Measurements from ENCODE around the gene SYNGAP1. TPM values are rescaled to one million over a fixed set of nuclear protein-coding genes. Genes with fewer than 3 reads are reported as not detected.
A peak's percentile ranks its signal among the peaks of the same experiment; 100 is the strongest.

SYNGAP1 gene
- total and polyA plus RNA-seq, 9 of the 15 experiments (the other 6 are each of a cell fraction or from before 2014, with no cell fraction given) = 0.01 to 22.8 (median 3.2) TPM

DNA sequence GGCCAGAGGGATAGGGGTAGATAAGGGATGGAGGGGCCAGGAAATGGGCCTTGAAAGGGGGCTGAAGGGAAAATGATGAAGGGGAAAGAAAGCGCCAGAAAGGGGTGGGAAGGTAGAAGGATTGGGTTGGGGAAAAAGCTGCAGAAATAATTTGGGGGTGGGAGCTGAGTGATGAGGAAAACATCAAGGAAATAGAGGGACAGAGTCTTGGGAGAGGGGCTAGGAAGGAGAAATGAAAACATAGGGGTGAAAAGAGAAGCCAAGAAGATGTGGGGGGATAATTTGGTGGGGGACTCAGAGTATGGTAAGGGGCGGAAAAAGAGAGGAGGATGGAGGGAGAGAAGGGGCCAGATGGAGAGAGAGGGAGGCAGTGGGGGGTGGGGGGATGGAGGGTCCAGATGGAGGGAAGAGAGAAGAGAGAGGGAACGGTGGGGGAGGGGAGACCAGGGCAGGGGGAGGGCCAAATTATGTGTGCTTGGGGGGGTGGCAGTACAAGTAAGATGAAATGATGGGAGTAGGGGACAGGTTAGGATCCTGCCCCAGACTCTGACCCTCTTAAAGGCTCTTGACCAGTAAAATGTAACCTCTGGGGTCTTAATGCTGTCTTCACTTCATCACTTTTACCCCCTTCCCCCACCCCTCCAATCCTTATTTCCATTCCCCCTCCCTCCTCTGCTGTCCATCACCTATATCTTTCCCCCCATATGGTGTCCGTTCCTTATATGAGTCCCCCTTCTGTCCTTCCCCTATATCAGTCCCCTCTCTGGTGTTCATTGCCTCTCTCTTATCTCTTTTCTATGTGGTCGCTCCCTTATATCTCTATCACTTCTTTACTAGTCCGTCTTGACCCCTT is 852 bp downstream of the SYNGAP1 start (continued):
- TF ChIP-seq, protein P1, sequence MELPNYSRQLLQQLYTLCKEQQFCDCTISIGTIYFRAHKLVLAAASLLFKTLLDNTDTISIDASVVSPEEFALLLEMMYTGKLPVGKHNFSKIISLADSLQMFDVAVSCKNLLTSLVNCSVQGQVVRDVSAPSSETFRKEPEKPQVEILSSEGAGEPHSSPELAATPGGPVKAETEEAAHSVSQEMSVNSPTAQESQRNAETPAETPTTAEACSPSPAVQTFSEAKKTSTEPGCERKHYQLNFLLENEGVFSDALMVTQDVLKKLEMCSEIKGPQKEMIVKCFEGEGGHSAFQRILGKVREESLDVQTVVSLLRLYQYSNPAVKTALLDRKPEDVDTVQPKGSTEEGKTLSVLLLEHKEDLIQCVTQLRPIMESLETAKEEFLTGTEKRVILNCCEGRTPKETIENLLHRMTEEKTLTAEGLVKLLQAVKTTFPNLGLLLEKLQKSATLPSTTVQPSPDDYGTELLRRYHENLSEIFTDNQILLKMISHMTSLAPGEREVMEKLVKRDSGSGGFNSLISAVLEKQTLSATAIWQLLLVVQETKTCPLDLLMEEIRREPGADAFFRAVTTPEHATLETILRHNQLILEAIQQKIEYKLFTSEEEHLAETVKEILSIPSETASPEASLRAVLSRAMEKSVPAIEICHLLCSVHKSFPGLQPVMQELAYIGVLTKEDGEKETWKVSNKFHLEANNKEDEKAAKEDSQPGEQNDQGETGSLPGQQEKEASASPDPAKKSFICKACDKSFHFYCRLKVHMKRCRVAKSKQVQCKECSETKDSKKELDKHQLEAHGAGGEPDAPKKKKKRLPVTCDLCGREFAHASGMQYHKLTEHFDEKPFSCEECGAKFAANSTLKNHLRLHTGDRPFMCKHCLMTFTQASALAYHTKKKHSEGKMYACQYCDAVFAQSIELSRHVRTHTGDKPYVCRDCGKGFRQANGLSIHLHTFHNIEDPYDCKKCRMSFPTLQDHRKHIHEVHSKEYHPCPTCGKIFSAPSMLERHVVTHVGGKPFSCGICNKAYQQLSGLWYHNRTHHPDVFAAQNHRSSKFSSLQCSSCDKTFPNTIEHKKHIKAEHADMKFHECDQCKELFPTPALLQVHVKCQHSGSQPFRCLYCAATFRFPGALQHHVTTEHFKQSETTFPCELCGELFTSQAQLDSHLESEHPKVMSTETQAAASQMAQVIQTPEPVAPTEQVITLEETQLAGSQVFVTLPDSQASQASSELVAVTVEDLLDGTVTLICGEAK (IDR thresholded peaks at IDR 0.05) = peak; percentile 92
- TF ChIP-seq, protein P1 (CRISPR knock-in tag; IDR thresholded peaks at IDR 0.05) = no peak
- TF ChIP-seq, protein P2, sequence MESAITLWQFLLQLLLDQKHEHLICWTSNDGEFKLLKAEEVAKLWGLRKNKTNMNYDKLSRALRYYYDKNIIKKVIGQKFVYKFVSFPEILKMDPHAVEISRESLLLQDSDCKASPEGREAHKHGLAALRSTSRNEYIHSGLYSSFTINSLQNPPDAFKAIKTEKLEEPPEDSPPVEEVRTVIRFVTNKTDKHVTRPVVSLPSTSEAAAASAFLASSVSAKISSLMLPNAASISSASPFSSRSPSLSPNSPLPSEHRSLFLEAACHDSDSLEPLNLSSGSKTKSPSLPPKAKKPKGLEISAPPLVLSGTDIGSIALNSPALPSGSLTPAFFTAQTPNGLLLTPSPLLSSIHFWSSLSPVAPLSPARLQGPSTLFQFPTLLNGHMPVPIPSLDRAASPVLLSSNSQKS (CRISPR knock-in tag; IDR thresholded peaks at IDR 0.05) = no peak
- no peak for TF ChIP-seq ZNF324 (CRISPR knock-in tag; IDR thresholded peaks at IDR 0.05)
- peak in 1 of 2 experiments; percentile 95; a peak in 3 of 4 replicates for TF ChIP-seq TBL1XR1 (IDR thresholded peaks at IDR 0.05; ENCODE audit: low read length in 2 of 2)
- TF ChIP-seq CBFA2T2 (conservative IDR thresholded peaks at IDR 0.05) = peak; percentile 46
- no peak for TF ChIP-seq COPS2 (conservative IDR thresholded peaks at IDR 0.05)
- TF ChIP-seq SP2 (IDR thresholded peaks at IDR 0.05; ENCODE audit: extremely low read depth, low read depth, low read length, poor library complexity, severe bottlenecking) = no peak
- TF ChIP-seq RFX7 (CRISPR knock-in tag; IDR thresholded peaks at IDR 0.05) = no peak
- TF ChIP-seq, protein P3, sequence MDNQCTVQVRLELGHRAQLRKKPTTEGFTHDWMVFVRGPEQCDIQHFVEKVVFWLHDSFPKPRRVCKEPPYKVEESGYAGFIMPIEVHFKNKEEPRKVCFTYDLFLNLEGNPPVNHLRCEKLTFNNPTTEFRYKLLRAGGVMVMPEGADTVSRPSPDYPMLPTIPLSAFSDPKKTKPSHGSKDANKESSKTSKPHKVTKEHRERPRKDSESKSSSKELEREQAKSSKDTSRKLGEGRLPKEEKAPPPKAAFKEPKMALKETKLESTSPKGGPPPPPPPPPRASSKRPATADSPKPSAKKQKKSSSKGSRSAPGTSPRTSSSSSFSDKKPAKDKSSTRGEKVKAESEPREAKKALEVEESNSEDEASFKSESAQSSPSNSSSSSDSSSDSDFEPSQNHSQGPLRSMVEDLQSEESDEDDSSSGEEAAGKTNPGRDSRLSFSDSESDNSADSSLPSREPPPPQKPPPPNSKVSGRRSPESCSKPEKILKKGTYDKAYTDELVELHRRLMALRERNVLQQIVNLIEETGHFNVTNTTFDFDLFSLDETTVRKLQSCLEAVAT (IDR thresholded peaks at IDR 0.05) = peak in 1 of 2 experiments; percentile 52; a peak in 1 of 4 replicates
- TF ChIP-seq ZKSCAN1 (IDR thresholded peaks at IDR 0.05; ENCODE audit: low read depth, low read length) = no peak
- 0 out of 2 replicates have a peak, but pooled peaks have one; percentile 7 for TF ChIP-seq BMI1 (IDR thresholded peaks at IDR 0.05; ENCODE audit: low read length)
- TF ChIP-seq E2F5 (CRISPR knock-in tag; IDR thresholded peaks at IDR 0.05) = no peak
- TF ChIP-seq ZNF140 (CRISPR knock-in tag; IDR thresholded peaks at IDR 0.05) = no peak
- no peak for TF ChIP-seq TAF15 (IDR thresholded peaks at IDR 0.05; ENCODE audit: low read depth, low read length)
- no peak for TF ChIP-seq CHD2 (IDR thresholded peaks at IDR 0.05; ENCODE audit: low read depth, low read length)
